NCI-H526 treated with DMSO at 0.1 percent for 48 hours (cell line): ENCODE results near the gene ITPRIPL1.

Experiments used
- DNase-seq: peaks from one replicate; lab custom pipeline; 2025; lab: John Stamatoyannopoulos, UW

The ITPRIPL1 gene

GRCh38 chr2:96359310-96359709, 34.2 kb downstream of the ITPRIPL1 start:
- no peak for DNase-seq

GRCh38 chr2:96359866-96360265, 34.7 kb downstream of the ITPRIPL1 start:
- no peak for DNase-seq

- DNase-seq: no peak
Measured at GRCh38 chr2:96361751-96362150, 36.6 kb downstream of the ITPRIPL1 start.

- DNase-seq: no peak
Measured at GRCh38 chr2:96369186-96369585, 44.1 kb downstream of the ITPRIPL1 start.

GRCh38 chr2:96374211-96374951, 49.3 kb downstream of the ITPRIPL1 start:
- no peak for DNase-seq
